HG03520 (cell line): ENCODE data around the gene MAFB.

Source experiments
- ATAC-seq: cut with Tn5 transposase; IDR thresholded peaks from one replicate; pipeline ENCODE4 v1.9.1; 2021; ENCODE audit warnings: mild to moderate bottlenecking, moderate library complexity; ENCODE audit not compliant: unreplicated experiment

MAFB gene

DNA sequence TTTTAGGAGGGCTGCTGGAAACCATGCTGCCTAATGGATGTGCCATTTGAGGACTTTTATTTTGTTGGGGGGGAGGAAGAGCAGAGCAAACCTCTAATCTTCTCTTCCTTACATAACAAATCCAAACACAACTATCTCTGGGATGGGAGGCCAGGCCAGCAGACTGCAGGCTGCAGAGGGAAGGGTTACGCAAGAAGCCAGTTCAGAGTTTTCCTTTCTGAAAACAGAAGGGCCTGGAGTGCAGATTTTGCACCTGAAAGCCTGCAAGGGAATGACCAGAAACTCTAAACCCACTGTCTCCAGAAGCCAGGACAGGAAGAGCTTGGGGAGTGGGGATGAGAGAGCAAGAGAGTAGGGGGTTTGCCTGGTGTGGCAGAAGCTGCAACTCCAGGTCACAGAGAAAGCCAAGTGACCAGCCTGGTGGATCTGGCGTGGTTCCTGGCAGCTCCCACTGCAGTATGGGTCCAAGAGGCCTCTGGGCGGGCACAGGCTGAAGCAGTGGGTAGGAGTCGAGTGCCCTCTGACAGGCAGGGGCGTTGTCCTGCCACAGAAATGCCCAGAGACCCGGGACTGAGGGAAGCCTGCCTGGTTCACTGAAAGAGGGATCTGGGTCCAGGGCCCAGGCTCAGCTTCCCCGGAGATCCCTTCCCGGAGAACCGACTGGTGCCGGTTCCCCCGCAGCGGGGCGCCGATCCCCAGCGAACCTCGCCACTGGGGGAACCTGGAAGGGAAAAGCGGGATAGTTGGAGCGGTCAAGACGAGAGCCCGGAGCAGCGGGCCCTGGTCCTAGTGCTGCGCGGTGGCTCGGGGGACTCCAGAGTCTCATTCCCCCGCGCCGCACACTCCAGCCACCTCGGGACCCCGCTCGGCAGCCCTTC, 6.7 kb downstream of the MAFB start:
- no peak for ATAC-seq

DNA sequence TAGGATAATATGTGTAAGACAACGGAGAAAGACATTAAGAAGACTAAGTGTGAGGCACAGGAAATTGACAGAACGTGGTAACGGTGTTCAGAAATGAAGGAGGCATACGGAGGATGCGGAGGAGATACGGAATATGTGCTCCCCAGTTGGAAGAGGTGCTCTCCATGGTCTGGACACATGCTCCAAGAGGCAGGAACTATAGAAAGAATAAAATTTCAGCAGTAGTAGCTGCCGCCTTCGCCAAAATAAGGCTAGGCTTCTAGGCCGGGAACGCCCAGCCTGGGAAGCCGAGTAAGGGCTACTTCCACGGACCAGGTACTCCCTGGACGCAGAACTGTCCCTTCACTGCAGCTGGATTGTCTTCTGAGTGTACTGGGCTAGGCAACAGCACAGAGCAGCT, 7.4 kb downstream of the MAFB start:
- ATAC-seq, result no peak

DNA sequence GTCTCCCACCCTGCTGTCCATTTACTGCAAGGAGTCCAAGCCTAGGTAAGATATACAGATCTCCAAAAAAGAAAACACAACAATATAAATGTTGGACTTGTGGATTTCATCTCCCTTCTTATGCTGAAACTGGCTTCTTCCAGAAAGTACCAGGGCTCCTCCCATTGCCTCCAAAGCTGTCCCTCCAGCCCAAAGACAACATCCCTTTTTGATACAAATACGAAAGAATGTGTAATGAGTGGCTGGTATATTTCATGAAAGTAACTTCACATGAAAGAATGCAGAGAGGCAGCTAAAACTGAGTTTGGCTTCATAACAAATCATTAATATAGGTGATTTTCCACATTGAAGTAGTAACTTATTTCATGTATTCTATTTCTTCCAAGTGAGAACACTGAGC, 7.9 kb downstream of the MAFB start:
- no peak for ATAC-seq

DNA sequence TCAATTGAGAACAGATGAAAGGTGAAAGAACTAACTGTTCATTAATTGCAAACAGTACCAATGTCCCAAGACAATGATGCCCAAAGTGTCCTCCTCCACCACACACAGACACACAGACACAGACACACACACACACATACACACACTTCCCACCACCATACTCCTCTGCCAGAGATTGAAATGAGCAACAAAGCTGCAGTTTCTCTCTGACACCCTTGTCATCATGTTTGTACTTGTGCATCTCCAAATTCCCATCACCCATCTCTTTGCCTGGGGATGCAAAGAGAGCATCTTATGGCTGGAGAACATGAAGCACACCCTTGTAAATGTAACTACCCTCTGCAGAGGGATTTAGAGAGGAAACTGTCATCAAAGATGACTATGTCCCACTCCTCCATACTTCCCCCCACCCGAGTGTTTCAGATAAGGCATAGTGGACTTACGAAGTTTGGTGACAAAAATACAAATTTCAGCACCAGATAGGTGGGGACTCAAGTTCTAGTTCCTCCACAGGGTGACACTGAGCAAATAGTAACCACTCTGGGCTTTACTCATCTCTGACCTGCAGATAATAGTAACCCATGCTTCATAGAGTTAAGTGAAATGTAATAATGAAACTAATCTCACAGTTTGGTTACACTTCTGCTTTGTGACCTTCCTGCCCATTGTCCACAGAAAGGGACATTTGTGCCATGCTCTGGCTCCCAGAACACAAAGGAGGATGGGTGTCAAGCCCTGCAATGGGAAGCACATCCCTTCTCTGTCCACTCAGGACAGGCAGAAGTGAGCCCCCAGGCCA, 8.7 kb downstream of the MAFB start:
- peak; percentile 88 for ATAC-seq

DNA sequence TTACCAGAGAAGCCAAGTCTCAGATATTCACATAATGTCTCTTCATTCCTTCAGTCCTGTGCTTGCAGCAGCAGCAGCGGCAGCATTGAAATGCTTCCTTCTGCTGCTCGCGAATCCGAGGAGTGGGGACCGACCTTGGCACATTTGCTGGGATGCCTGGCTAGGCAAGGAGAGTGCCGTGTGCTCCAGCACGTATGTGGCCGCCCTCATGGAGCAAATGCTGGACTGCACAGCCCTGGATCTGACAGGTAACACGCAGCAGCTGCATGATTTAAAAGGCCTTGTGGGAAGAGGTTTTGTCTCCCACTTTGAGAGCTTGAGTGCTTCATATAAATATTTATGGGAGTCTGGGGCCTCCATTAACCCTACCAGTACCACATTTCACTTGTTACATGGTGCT, 9.9 kb downstream of the MAFB start:
- ATAC-seq, result no peak

DNA sequence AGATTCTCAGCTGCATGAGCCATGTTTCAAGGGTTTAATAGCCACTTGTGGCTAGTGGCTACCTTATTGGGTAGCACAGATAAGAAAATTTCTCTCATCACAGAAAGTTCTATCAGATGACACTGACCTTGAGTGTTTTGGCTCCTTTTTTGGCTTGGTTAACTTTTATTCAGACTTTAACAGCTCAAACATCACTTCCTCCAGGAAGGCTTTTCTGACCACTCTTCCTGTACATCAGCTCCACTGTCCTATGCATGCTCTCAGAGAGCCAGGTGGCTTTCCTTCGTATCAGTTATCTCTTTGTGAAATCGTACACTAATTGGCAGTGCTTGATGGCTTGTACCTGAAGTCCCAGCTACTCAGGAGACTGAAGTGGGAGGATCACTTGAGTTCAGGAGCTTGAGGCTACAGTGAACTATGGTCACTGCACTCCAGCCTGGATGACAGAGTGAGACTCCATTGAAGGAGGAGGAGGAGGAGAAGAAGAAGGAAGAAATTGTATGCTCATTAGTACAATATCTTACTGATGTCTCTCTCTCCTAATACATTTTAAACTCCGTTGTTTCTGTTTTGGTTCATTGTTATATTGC, 10.7 kb downstream of the MAFB start:
- no peak for ATAC-seq

GRCh38 chr20:40677343-40677924, 11.6 kb downstream of the MAFB start:
- ATAC-seq, result no peak

GRCh38 chr20:40676491-40677269, 12.4 kb downstream of the MAFB start:
- no peak for ATAC-seq

DNA sequence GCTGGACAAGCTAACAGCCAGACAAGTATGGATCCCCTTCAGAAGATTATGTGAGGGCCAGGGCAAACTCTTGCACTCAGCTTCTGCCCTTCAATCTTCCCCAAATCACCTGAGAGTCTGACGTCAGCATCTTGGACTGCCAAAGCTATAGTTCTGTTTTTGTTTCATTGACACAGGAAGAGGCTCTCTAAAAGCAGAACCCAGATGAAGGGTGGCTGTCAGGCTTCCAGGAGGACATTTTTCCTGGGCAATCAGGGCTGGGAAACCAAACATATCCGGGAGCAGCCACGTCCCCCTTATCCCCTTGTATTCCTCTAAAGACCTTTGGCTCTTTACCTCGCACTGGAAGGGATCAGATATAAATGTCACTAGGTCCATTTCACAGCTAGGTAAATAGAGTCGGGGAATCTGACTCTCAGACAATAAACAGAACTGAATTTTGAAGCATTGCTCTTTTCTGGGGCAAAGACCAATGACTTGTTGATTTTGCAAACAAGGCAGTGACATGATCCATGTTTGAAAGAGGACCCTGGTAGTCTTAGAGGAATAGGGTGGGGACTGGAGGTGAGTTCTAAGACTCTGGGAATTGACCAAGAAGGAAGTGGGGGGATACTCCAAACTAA, 13.3 kb downstream of the MAFB start:
- ATAC-seq, result no peak

DNA sequence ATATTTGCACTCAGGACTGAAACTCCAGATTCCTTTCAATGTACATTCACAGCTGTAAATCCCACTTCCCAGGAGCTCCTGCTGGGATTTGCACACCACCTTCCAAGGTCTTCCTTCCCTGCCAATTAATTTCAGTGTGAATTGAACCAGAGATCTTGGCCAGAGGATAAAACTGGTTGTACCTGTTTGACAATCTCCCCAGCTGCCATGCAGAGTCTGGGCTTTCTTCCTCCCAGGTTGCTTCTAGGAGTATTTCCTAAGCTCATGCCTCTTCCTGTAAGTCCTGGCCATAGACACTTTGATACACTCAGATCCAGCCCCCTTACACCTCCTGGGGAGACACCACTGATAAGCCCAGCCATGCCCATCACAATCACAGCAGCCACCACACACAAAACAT, 15.6 kb downstream of the MAFB start:
- ATAC-seq, result no peak

GRCh38 chr20:40672095-40672494, 16.9 kb downstream of the MAFB start:
- no peak for ATAC-seq

DNA sequence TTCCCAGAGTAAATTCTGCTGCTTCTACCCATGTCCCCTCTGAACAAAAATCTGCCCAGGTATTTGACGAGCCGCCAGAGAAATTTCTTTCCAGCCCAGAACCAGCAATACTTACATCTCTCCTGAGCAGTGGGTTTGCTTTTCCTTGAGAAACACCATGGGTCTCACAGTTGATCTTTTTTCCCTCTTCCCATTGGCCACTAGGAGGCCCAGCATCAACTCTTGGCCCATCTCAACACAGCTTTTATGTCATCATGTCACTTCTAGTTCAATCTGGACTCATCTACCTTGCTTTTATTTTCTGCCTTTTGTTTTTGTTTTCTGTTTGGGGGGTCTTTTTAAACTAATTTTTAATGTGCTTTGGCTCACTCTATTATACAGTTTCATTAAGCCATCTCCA, 18.8 kb downstream of the MAFB start:
- ATAC-seq, result no peak

GRCh38 chr20:40669692-40670091, 19.3 kb downstream of the MAFB start:
- ATAC-seq, result no peak

DNA sequence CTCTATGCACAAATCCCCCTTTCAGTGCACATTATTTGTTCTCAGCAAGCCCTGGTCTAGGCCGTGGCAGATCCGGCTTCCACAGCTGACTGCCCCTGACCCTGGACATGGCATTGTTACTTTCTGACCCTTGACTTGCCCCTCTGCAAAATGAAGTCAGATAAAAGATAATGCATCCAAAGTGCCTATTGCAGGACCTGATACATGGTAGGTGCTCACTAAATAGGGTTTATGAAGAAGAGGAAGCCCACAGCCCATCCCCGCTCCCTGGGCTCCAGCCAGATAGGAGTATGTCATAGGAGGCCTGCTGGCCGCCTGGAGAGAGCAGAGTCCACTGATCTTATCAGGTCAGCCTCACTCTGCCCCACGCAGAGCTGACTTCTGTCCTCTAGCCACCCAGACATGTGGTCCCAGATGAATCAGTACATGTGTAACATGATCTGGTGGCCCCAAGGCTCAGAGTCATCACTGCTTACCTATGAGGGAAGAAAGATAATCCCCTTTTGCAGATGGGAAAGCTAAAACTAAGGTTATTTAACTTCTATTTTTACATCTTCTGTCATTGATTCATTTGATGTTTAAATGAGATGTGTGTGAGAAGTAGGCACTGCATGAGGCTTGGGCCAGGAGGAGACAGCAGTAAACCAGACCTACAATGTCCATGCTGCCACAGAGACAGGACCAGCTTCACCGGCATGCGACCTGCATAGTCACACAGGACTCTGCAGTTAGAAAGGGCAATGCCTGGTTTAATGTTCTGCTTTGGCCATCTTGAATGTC, 20.4 kb downstream of the MAFB start:
- no peak for ATAC-seq

- no peak for ATAC-seq
Observed at GRCh38 chr20:40667503-40667902, 21.5 kb downstream of the MAFB start.

- no peak for ATAC-seq
Observed at GRCh38 chr20:40666336-40666735, 22.7 kb downstream of the MAFB start.

GRCh38 chr20:40664891-40665290, 24.1 kb downstream of the MAFB start:
- no peak for ATAC-seq

GRCh38 chr20:40663991-40664880, 24.8 kb downstream of the MAFB start:
- no peak for ATAC-seq
